Activated T-cell treated with anti-CD3 and anti-CD28 coated beads, Interleukin-2, amount 50 U/mL, for 24 hours (primary cell): ENCODE data around the gene SAP130.

Experiments used
- DNase-seq: peaks from one replicate; pipeline ENCODE4 v3.0.0-alpha.2; 2020
- H3K27ac Mint-ChIP-seq: 2 replicates; pipeline ENCODE4 v1.8.0; 2020; ENCODE audit warnings: mild to moderate bottlenecking, mixed read lengths
- H3K27me3 Mint-ChIP-seq: 2 replicates; pipeline ENCODE4 v1.8.0; 2020; ENCODE audit warnings: mixed read lengths
- H3K36me3 Mint-ChIP-seq: 2 replicates; pipeline ENCODE4 v1.8.0; 2020; ENCODE audit warnings: low read depth, mixed read lengths
- H3K4me1 Mint-ChIP-seq: 2 replicates; pipeline ENCODE4 v1.8.0; 2020; ENCODE audit warnings: low read depth, mixed read lengths
- H3K4me3 Mint-ChIP-seq: 2 replicates; pipeline ENCODE4 v1.8.0; 2020; ENCODE audit warnings: mild to moderate bottlenecking, moderate library complexity, mixed read lengths
- H3K9me3 Mint-ChIP-seq: 2 replicates; pipeline ENCODE4 v1.8.0; 2020; ENCODE audit warnings: mixed read lengths

The SAP130 gene

DNA sequence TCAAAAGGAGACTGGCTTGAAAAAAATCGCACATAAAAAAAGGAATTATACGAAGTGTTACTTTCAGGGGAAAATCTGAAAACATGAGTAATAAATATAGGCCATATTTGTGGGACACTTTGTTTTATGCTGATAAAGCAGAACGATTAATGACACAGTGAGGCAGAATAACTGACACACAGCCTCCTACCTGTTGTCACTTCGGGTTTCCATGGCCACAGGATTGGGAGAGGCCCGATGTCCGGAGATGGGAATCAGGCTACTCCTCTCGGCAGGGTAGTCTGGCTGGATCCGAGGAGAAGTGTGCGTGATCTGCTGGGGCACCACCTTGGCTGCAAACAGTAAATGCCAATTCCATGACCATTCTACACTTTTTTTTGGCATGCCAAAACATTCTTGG lies 31.7 kb downstream of the SAP130 start:
- no peak overlapping the region for H3K4me3 Mint-ChIP-seq
- H3K27ac Mint-ChIP-seq = no peak overlapping the region
- no peaks in the 10 kb centered on the region for H3K27me3 Mint-ChIP-seq
- no peaks in the 10 kb centered on the region for H3K4me1 Mint-ChIP-seq
- DNase-seq = no peak
- H3K36me3 Mint-ChIP-seq = peaks cover 88% of the 10 kb centered on the region
- no peaks in the 10 kb centered on the region for H3K9me3 Mint-ChIP-seq

DNA sequence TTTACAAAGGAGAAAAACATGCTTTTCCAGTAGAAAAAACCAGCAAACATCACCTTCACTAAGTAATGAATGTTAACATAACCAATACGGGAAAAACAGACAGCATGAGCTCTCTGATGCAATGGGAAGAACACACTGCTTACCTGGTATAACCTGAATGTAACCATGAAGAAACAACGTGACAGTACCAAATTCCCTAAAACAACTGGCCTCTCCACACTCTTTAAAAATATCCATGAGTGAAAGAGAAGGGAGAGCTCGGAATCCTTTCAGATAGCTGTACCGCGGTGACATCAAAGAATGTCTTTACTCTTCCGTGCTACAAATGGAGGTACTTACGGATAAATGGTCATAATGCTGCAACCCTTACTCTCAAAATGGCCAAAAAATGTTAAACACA lies 32.1 kb downstream of the SAP130 start:
- H3K4me1 Mint-ChIP-seq = no peaks in the 10 kb centered on the region
- no peaks in the 10 kb centered on the region for H3K27me3 Mint-ChIP-seq
- no peak for DNase-seq
- H3K9me3 Mint-ChIP-seq = no peaks in the 10 kb centered on the region
- peaks cover 84% of the 10 kb centered on the region for H3K36me3 Mint-ChIP-seq
- no peak overlapping the region for H3K27ac Mint-ChIP-seq
- H3K4me3 Mint-ChIP-seq = no peak overlapping the region

DNA sequence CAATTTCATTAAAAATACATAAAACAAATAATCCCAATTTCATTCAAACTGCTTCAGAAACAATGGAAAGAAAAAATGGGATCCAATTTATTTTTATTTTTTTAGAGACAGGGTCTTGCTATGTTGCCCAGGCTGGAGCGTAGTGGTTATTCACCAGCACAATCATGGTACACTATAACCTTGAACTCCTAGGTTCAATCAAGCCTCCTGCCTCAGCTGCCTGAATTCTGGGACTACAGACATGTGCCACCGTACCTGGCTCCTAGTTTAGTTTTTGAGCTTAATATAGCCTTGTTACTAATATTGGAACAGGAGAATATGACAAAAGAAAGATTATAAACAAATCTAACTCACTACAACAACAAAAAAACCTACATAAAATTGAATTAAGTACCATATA lies 34.2 kb downstream of the SAP130 start:
- no peak overlapping the region for H3K27ac Mint-ChIP-seq
- no peak for DNase-seq
- no peaks in the 10 kb centered on the region for H3K4me1 Mint-ChIP-seq
- H3K27me3 Mint-ChIP-seq = no peaks in the 10 kb centered on the region
- H3K9me3 Mint-ChIP-seq = no peaks in the 10 kb centered on the region
- H3K4me3 Mint-ChIP-seq = no peak overlapping the region
- H3K36me3 Mint-ChIP-seq = peaks cover 86% of the 10 kb centered on the region

DNA sequence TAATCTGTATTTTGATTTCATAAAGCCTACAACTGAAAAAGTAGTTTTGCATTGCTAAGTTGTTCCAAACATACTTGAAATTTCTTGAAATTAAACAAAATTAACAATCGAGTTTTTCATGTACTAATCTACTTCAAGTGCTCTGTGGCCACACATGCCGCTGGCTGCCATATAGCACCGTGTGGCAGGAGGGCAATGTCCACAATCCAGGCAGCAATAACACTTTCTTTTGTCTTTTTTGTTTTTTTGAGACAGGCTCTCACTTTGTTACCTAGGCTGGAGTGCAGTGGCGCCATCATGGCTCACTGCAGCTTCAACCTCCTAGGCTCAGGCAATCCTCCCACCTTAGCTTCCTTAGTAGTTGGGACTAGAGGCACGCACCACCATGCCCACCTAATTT lies 36.1 kb downstream of the SAP130 start:
- Mint-ChIP-seq H3K4me1 (peaks cover under 1% of the 10 kb centered on the region), H3K27ac (no peak overlapping the region), H3K36me3 (peaks cover 84% of the 10 kb centered on the region)

DNA sequence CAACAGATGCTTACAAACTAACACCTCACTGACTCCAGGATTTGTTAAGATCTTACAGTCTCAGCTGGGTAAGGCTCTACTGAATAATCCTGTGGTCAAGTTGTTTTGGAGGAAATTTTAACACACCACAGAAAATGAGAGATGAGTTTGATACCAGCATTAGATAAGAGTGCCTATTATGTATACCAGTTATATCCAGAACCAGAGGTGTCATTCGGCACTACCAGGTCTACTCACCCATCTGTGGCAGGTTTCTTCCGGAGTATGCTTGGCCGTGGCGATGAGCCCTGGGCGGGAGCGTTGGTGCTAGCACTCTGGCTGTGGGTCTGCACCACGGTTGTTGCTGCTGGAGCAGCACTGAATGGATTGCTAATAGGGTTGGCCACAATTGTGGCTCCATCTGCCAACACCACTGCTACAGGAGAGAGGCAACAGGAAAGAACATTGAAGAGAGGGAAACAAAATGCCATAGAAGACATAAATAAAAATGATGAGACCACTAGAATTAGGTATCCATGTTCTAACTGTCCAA lies 41.2 kb downstream of the SAP130 start:
- Mint-ChIP-seq H3K27me3 (no peaks in the 10 kb centered on the region), H3K4me1 (peaks cover 5% of the 10 kb centered on the region), H3K4me3 (no peak overlapping the region), H3K9me3 (no peaks in the 10 kb centered on the region), H3K27ac (peak overlapping the region; percentile 38), H3K36me3 (peaks cover 87% of the 10 kb centered on the region)
- no peak for DNase-seq

More for the DNA sequence above, 36.1 kb downstream of the SAP130 start:
- Mint-ChIP-seq H3K4me3 (no peak overlapping the region), H3K9me3 (no peaks in the 10 kb centered on the region), H3K27me3 (no peaks in the 10 kb centered on the region)
- DNase-seq = no peak

DNA sequence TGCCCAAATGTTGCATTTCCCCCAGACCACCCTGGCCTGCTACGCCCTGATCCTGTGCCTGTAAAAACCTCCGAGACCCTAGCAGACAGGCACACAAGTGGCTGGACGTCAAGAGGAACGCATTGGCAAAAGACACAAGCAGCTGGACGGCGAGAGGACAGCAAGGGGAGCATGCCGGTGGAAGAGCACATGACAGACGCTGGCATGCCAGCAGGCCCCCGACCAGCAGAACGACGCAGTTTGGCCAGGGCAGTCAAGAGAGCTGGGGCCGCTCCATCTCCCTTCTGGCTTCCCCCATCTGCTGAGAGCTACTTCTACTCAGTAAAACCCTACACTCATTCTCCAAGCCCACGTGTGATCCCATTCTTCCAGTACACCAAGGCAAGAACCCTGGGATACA lies 42.1 kb downstream of the SAP130 start:
- no peak for DNase-seq
- H3K27me3 Mint-ChIP-seq = no peaks in the 10 kb centered on the region
- peak overlapping the region; percentile 28 for H3K27ac Mint-ChIP-seq
- H3K4me1 Mint-ChIP-seq = peaks cover 5% of the 10 kb centered on the region
- no peak overlapping the region for H3K4me3 Mint-ChIP-seq
- H3K36me3 Mint-ChIP-seq = peaks cover 85% of the 10 kb centered on the region
- no peaks in the 10 kb centered on the region for H3K9me3 Mint-ChIP-seq

DNA sequence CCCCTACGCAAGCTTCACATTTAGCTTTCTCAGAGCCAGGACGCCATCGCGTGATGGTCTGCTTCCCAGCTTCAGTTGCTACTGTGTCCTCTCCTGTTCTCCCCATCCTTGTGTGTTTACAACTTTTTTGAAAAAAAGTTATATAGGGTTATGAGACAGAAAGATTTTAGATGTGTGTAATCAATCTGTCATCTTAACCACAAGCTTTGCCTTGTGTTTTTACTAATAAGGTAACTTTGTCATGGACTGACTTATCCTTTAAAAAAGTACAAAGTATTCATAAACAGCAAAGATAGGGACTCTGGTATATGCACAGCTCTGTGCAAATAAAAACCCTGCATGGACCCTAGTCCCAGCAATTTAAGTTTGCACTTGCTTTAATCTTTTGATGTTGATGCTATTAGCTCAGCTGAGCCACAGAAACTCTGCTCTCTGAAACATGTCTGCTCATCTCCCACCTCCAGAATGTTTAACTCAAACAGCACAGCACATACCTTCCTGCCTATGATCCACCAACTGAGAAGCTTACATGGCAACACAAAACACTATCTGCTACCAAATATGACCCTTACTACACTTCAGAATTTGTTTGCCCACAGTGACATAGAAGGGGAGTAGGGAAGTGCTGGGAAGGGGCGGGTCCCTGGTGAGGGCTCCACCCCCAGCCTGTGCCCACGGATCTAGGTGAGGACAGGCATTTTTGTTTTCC lies 42.7 kb downstream of the SAP130 start:
- H3K36me3 Mint-ChIP-seq = peaks cover 82% of the 10 kb centered on the region
- peaks cover 5% of the 10 kb centered on the region for H3K4me1 Mint-ChIP-seq
- peak overlapping the region; percentile 28 for H3K27ac Mint-ChIP-seq

DNA sequence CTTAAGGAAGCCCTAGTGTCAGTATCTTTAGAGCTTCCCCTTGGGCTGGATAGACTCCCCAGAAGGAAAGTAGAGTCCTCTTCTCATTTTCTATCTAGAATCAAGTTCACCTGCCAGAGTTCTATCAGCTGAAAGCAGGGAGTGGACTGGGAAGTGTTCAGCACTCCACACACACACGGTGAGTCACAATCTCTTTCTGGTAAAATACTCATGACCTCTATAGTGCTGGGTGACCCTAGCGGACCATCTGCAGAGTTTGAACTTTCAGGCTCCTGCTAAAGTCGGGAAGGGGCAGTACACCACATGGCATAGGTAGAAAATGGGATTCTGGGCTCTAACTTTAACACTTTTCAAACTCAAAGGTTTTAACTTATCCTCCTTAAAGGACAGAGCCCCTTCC lies 43.3 kb downstream of the SAP130 start:
- H3K4me1 Mint-ChIP-seq = peaks cover 5% of the 10 kb centered on the region
- H3K36me3 Mint-ChIP-seq = peaks cover 80% of the 10 kb centered on the region
- no peaks in the 10 kb centered on the region for H3K27me3 Mint-ChIP-seq
- DNase-seq = no peak
- H3K27ac Mint-ChIP-seq = no peak overlapping the region
- no peaks in the 10 kb centered on the region for H3K9me3 Mint-ChIP-seq
- no peak overlapping the region for H3K4me3 Mint-ChIP-seq

More for the DNA sequence above, 42.7 kb downstream of the SAP130 start:
- Mint-ChIP-seq H3K9me3 (no peaks in the 10 kb centered on the region), H3K4me3 (no peak overlapping the region), H3K27me3 (no peaks in the 10 kb centered on the region)
- DNase-seq = no peak

DNA sequence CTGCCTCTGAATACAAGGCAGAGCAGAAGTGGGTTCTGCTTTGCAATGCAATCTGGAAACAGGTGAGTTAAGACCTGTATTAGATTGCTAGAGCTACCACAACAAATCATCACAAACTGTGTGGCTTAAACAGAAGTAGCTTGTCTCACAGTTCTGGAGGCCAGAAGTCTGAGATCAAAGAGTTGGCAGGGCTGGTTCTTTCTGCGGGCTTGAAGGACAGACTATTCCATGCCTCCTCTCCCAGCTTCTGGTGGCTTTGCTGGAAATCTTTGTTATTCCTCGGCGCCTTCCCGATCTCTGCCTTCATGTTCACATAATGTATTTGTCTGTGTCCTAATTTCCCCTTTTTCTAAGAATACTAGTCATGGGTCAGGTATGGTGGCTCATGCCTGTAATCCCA lies 58.4 kb downstream of the SAP130 start:
- Mint-ChIP-seq H3K4me1 (no peaks in the 10 kb centered on the region), H3K9me3 (no peaks in the 10 kb centered on the region), H3K36me3 (peaks cover 71% of the 10 kb centered on the region), H3K4me3 (no peak overlapping the region), H3K27me3 (no peaks in the 10 kb centered on the region), H3K27ac (no peak overlapping the region)
- DNase-seq = no peak

DNA sequence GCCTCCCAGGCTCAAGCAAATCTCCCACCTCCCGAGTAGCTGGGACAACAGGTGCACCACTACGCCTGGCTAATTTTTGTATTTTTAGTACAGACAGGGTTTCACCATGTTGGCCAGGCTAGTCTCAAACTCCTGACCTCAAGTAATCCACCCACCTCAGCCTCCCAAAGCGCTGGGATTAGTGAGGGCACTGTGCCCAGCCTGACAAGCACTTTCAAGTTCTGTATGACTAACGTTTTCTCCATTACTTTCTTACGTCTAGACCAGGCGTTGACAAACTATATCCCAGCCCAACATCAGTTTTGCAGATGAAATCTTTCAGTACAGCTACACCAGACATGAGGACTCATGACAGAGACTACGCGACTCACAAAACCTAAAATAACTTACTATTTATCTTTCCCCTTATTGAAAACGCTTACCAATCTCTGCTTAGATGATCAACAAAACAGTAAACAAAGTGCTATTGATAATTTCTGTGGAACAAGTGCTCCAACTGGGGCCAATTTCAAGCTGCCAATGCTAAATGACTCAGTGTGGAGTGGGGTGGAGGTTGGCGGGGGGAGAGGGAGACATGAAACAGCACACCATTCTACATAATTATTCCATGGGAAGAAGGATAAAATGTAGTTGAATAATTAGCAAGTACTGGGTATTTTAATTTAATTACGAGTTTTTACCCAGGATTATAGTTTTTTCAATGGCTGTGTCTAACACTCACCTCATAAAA lies 59.1 kb downstream of the SAP130 start:
- Mint-ChIP-seq H3K9me3 (no peaks in the 10 kb centered on the region), H3K4me1 (no peaks in the 10 kb centered on the region), H3K36me3 (peaks cover 67% of the 10 kb centered on the region), H3K27me3 (no peaks in the 10 kb centered on the region), H3K4me3 (no peak overlapping the region), H3K27ac (no peak overlapping the region)
- DNase-seq = no peak

DNA sequence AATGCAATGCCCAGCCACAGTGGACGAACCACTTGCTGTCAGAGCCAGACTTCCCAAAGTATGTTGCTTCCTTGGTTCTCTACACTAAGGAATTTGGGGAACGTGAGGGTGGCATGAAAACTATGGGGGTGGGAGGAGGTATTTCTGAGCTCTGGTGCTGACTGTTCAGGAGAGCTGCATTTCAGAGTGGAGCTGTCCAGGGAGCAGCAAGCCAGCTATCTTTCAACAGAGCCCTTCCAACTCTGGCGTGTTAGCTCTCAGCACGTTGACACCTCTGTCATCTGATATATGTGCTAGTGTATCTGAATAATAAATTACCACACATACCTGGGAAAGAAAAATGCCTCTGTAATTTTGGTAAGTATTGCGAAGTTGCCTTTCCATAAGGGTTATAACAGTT lies 66.1 kb downstream of the SAP130 start:
- Mint-ChIP-seq H3K9me3 (no peaks in the 10 kb centered on the region), H3K4me1 (no peaks in the 10 kb centered on the region), H3K27me3 (no peaks in the 10 kb centered on the region), H3K36me3 (peaks cover 72% of the 10 kb centered on the region), H3K27ac (no peak overlapping the region), H3K4me3 (no peak overlapping the region)
- DNase-seq = no peak

DNA sequence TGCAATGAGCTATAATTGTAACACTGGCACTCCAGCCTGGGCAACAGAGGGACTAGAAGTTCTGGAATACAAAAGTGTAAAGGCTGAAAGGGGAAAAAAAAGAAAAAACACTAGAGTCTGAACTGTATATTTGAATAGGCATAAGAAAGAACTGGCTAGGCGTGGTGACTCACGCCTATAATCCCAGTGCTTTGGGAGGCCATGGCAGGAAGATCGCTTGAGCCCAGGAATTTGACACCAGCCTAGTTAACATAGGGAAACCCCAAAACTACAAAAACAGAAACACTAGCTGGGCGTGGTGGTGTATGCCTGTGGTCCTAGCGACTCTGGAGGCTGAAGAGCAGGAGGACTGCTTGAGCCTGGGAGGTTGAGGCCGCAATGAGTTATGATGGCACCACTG lies 70.6 kb downstream of the SAP130 start:
- Mint-ChIP-seq H3K36me3 (peaks cover 63% of the 10 kb centered on the region), H3K27ac (no peak overlapping the region), H3K27me3 (no peaks in the 10 kb centered on the region), H3K4me1 (no peaks in the 10 kb centered on the region), H3K9me3 (no peaks in the 10 kb centered on the region), H3K4me3 (no peak overlapping the region)
- no peak for DNase-seq

DNA sequence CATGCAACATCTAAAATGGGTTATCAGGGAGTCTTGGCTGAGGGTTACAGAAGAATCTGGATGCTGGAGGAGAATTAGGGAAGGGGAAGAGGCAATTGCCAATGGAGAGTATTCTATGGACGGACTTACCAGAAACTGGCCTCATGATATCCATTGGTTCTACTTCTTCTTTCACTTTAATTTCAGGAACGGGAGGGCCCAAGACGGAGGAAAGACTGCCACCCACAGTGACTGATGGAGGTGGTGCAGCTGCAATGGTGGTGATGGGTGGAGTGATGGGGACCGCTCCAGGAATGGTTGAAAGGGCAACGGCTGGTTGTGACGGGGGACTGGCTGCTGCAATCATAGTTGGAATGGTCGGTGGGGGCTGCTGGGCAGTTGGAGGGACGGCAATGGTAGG lies 73.0 kb downstream of the SAP130 start:
- H3K9me3 Mint-ChIP-seq = no peaks in the 10 kb centered on the region
- H3K27ac Mint-ChIP-seq = no peak overlapping the region
- H3K4me1 Mint-ChIP-seq = no peaks in the 10 kb centered on the region
- H3K36me3 Mint-ChIP-seq = peaks cover 46% of the 10 kb centered on the region
- no peak for DNase-seq
- no peaks in the 10 kb centered on the region for H3K27me3 Mint-ChIP-seq
- H3K4me3 Mint-ChIP-seq = no peak overlapping the region

DNA sequence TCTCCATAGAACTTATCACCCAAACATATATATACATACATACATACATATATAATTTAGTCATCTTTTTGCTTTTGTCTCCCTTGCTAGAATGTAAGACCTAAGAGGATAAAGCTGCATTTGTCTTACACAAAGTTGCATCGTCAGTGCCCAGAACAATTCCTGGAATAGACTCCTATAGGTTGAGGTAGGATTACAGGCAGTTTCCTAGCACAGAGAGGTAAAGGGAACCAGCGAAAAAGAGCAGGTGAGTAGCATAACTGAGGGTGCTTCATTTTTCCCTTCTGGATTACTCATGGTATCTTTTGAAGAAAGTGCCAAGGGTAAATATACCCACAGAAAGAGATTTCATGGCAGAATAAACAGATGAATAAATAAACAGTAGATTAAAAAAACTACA lies 74.0 kb downstream of the SAP130 start:
- H3K27ac Mint-ChIP-seq = no peak overlapping the region
- no peaks in the 10 kb centered on the region for H3K4me1 Mint-ChIP-seq
- peaks cover 39% of the 10 kb centered on the region for H3K36me3 Mint-ChIP-seq
- no peak for DNase-seq
- H3K4me3 Mint-ChIP-seq = no peak overlapping the region
- H3K9me3 Mint-ChIP-seq = no peaks in the 10 kb centered on the region
- no peaks in the 10 kb centered on the region for H3K27me3 Mint-ChIP-seq

DNA sequence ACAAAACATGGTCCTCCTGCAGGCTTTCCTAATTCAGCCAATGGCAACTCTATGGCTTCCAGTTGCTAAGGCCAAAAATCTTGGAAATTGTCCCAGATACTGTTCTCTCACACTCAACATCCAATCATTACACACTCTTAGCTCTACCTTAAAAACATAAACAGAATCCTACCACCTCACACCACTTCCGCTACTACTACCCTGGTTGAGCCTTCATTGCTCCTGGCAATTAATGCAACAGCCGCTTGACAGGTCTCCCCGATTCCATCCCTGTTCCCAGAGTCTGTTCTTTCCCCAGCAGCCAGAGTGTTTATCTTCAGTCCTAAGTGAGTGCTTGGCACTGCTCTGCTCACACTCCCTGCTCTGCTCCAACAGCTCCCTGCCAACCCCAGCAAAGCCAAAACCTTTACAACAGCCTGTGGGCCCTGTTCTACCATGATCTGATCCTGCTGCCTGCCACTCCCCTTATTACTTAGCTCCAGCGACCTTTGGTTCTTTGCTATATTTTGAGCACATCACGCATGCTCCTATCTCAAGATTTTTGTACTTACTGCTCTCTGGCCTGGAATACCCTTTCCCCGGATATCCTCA lies 74.6 kb downstream of the SAP130 start:
- no peaks in the 10 kb centered on the region for H3K4me1 Mint-ChIP-seq
- H3K27me3 Mint-ChIP-seq = no peaks in the 10 kb centered on the region
- no peak for DNase-seq
- no peak overlapping the region for H3K27ac Mint-ChIP-seq
- no peak overlapping the region for H3K4me3 Mint-ChIP-seq
- H3K36me3 Mint-ChIP-seq = peaks cover 33% of the 10 kb centered on the region
- no peaks in the 10 kb centered on the region for H3K9me3 Mint-ChIP-seq
